SK-N-SH (cell line): Measurements from ENCODE around the gene RPA3. TPM values are rescaled to one million over a fixed set of nuclear protein-coding genes. Genes with fewer than 3 reads are reported as not detected.

Source experiments
- CTCF ChIA-PET: fragments of 300-600, 350-600 bp; formaldehyde crosslinking; extraction: SDS; loops from one replicate; lab custom pipeline; 2021; lab: Yijun Ruan, JAX
- POLR2A ChIA-PET: fragments of 350-600 bp; sonication (Branson Sonifier 250); formaldehyde crosslinking; extraction: SDS; loops from one replicate; lab custom pipeline; 2020; ENCODE audit warnings: antibody characterized with exemption, inconsistent platforms; lab: Yijun Ruan, JAX
- DNase-seq: peaks from one replicate; pipeline ENCODE4 v3.0.0; 2012
- H2AFZ ChIP-seq: fragments of 200-600 bp; sonication (generic); 2 replicates; pipeline ENCODE4 v1.8.1; 2016; ENCODE audit warnings: antibody characterized with exemption, mild to moderate bottlenecking, low read depth
- H3F3A ChIP-seq: fragments of 200-600 bp; sonication (generic); replicated peaks from 2 replicates; pipeline ENCODE3; 2016; ENCODE audit warnings: antibody characterized with exemption, mild to moderate bottlenecking; ENCODE audit not compliant: insufficient read depth
- H3K27ac ChIP-seq, 2 experiments: fragments of 200-500 bp in 1 of 2; fragments of 200-600 bp in 1 of 2; sonication (Bioruptor generic) in 1 of 2; sonication (generic), shearing (Covaris generic) in 1 of 2; 2 replicates each; pipeline versions ENCODE4 v1.5.1 to v1.6.1; 2014 to 2016; ENCODE audit warnings: low read depth in 2 of 2, inconsistent platforms in 1 of 2, low read length in 1 of 2, mild to moderate bottlenecking in 1 of 2, mixed read lengths in 1 of 2
- H3K27me3 ChIP-seq: fragments of 200-600 bp; sonication (generic), shearing (Covaris generic); 2 replicates; pipeline ENCODE4 v1.6.1; 2016; ENCODE audit warnings: mixed run types; ENCODE audit not compliant: insufficient read depth
- H3K36me3 ChIP-seq, 2 experiments: fragments of 200-500 bp in 1 of 2; fragments of 200-600 bp in 1 of 2; sonication (Bioruptor generic) in 1 of 2; sonication (generic) in 1 of 2; replicated peaks in 1 of 2; 2 replicates each; pipeline versions ENCODE3 to v1.5.1; 2014 to 2016; ENCODE audit warnings: low read length in 1 of 2, mild to moderate bottlenecking in 1 of 2; ENCODE audit not compliant: insufficient read depth in 2 of 2, control insufficient read depth in 1 of 2
- H3K4me1 ChIP-seq, 2 experiments: fragments of 200-500 bp in 1 of 2; fragments of 200-600 bp in 1 of 2; sonication (Bioruptor generic) in 1 of 2; sonication (generic), shearing (Covaris generic) in 1 of 2; 2 replicates each; pipeline versions ENCODE4 v1.5.1 to v1.6.1; 2014 to 2016; ENCODE audit warnings: low read depth in 1 of 2, low read length in 1 of 2, mixed run types in 1 of 2; ENCODE audit not compliant: insufficient read depth in 2 of 2, control insufficient read depth in 1 of 2
- H3K4me2 ChIP-seq: fragments of 200-600 bp; sonication (generic), shearing (Covaris generic); 2 replicates; pipeline ENCODE4 v1.6.1; 2017; ENCODE audit warnings: mixed run types
- H3K4me3 ChIP-seq, 2 experiments: fragments of 200-500 bp in 1 of 2; fragments of 200-600 bp in 1 of 2; sonication (Bioruptor generic) in 1 of 2; sonication (generic), shearing (Covaris generic) in 1 of 2; 2 replicates each; pipeline versions ENCODE4 v1.5.1 to v1.8.1; 2014 to 2016; ENCODE audit warnings: low read depth in 2 of 2, inconsistent platforms in 1 of 2, low read length in 1 of 2, mild to moderate bottlenecking in 1 of 2, mixed read lengths in 1 of 2, moderate library complexity in 1 of 2
- H3K79me2 ChIP-seq: fragments of 200-600 bp; sonication (generic); 2 replicates; pipeline ENCODE4 v1.8.1; 2017; ENCODE audit warnings: mild to moderate bottlenecking; ENCODE audit not compliant: insufficient read depth
- H3K9ac ChIP-seq: fragments of 200-600 bp; sonication (generic); 2 replicates; pipeline ENCODE4 v1.6.1; 2017; ENCODE audit warnings: mixed run types
- H3K9me2 ChIP-seq: fragments of 200-600 bp; sonication (generic); 2 replicates; pipeline ENCODE4 v1.6.1; 2017; ENCODE audit warnings: mixed run types
- H3K9me3 ChIP-seq: fragments of 200-600 bp; sonication (generic); 2 replicates; pipeline ENCODE4 v1.6.1; 2017; ENCODE audit warnings: mixed run types, mild to moderate bottlenecking, moderate library complexity
- H4K20me1 ChIP-seq: fragments of 200-600 bp; sonication (generic); 2 replicates; pipeline ENCODE4 v1.6.1; 2017; ENCODE audit warnings: mild to moderate bottlenecking, mixed run types; ENCODE audit not compliant: insufficient read depth
- CHD2 ChIP-seq: fragments of 150-350 bp; IDR thresholded peaks from 2 replicates; pipeline ENCODE4 v1.6.1; 2018; ENCODE audit warnings: low read length; ENCODE audit not compliant: partially characterized antibody
- ELF1 ChIP-seq: IDR thresholded peaks from 2 replicates; pipeline ENCODE4 v1.4.0; 2012
- EP300 ChIP-seq, 2 experiments: IDR thresholded peaks; 2 replicates each; pipeline versions ENCODE4 v1.4.0 to v1.6.1; 2012; ENCODE audit warnings: borderline replicate concordance in 1 of 2, low read depth in 1 of 2, low read length in 1 of 2
- FOXM1 ChIP-seq: IDR thresholded peaks from 2 replicates; pipeline ENCODE4 v1.4.0; 2012; ENCODE audit warnings: low read depth, mild to moderate bottlenecking
- GABPA ChIP-seq: IDR thresholded peaks from 2 replicates; pipeline ENCODE4 v1.4.0; 2012; ENCODE audit warnings: low read depth, mild to moderate bottlenecking
- GATA2 ChIP-seq: sonication (generic); formaldehyde crosslinking; IDR thresholded peaks from 2 replicates; pipeline ENCODE4 v1.5.0; 2020; ENCODE audit warnings: mild to moderate bottlenecking, missing genetic modification reagents
- MEF2A ChIP-seq: IDR thresholded peaks from 2 replicates; pipeline ENCODE4 v1.4.0; 2012; ENCODE audit warnings: low read depth, borderline replicate concordance
- MXI1 ChIP-seq: IDR thresholded peaks from 2 replicates; pipeline ENCODE4 v1.6.1; 2012; ENCODE audit warnings: mild to moderate bottlenecking, low read depth, low read length, improper control_type of control experiment
- NFIC ChIP-seq: IDR thresholded peaks from 2 replicates; pipeline ENCODE4 v1.4.0; 2012; ENCODE audit warnings: borderline replicate concordance
- RAD21 ChIP-seq: IDR thresholded peaks from 2 replicates; pipeline ENCODE4 v1.6.1; 2012; ENCODE audit warnings: mild to moderate bottlenecking, low read length
- RCOR1 ChIP-seq: fragments of 150-350 bp; IDR thresholded peaks from 2 replicates; pipeline ENCODE4 v1.6.1; 2017; ENCODE audit warnings: antibody characterized with exemption, low read length
- RFX5 ChIP-seq: IDR thresholded peaks from 2 replicates; pipeline ENCODE4 v1.6.1; 2012; ENCODE audit warnings: mild to moderate bottlenecking, improper control_type of control experiment, low read length
- RXRA ChIP-seq: IDR thresholded peaks from 2 replicates; pipeline ENCODE4 v1.4.0; 2012; ENCODE audit warnings: low read depth, mild to moderate bottlenecking, borderline replicate concordance
- SMC3 ChIP-seq: IDR thresholded peaks from 2 replicates; pipeline ENCODE4 v1.6.1; 2012; ENCODE audit warnings: low read depth, low read length, improper control_type of control experiment
- TAF1 ChIP-seq: IDR thresholded peaks from 2 replicates; pipeline ENCODE4 v1.6.1; 2012; ENCODE audit warnings: low read depth, mild to moderate bottlenecking, low read length, moderate library complexity, borderline replicate concordance
- TEAD4 ChIP-seq: IDR thresholded peaks from 2 replicates; pipeline ENCODE4 v1.4.0; 2012; ENCODE audit warnings: mild to moderate bottlenecking, borderline replicate concordance; ENCODE audit not compliant: insufficient read depth
- WGBS: methylation state at CpG from one replicate; pipeline ENCODE4 v1.1.6; 2017; ENCODE audit warnings: low lambda C conversion rate; 5-methylcytosine and 5-hydroxymethylcytosine counted together
- polyA plus RNA-seq, 3 experiments: library from polyadenylated mRNA; depleted of rRNA; stranded (reverse); fragments of >200 nt; gene quantifications; 2 replicates each; pipeline ENCODE4 v1.2.3, GENCODE V29; 2012
- TF ChIP-seq, protein P1 (sequence below): IDR thresholded peaks from 2 replicates; pipeline ENCODE4 v1.4.0; 2012; ENCODE audit warnings: low read depth
- TF ChIP-seq, protein P2 (sequence below): IDR thresholded peaks from 2 replicates; pipeline ENCODE4 v1.4.0; 2012; ENCODE audit warnings: low read depth, borderline replicate concordance
- TF ChIP-seq, protein P3 (sequence below): fragments of 150-350 bp; IDR thresholded peaks from 2 replicates; pipeline ENCODE4 v1.6.1; 2017; ENCODE audit warnings: antibody characterized with exemption, low read length, low read depth, borderline replicate concordance

RPA3 gene
- polyA plus RNA-seq, 1 of the 3 experiments (the other 2 are of a cell fraction) = 39.0 TPM

DNA sequence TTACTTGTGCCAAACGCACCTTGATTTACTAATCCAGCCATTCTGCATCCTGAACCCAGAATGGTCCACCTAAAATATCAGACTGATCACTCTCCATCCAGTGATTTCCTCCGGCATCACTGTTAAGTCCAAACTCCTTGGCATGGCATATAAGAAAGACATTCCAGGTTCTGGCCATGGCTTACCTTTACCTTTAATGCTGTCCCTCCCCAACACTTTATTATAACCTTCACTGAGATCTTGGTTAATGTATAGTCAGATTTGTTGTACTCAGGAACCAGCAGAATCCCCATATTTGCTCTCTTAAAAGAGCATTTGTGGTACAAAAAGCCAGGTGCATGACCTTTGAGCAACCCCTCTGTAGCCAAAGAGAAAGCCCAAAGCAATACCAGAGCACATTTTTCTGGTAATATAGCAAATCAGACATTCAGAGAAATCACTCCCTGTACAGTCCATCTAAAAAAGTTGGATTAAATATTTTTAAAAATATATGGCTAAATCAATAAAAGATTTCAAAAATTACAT lies 67.7 kb downstream of the RPA3 start:
- POLR2A ChIA-PET = no interaction called here
- Histone ChIP-seq H3K27me3 (no peaks in the 10 kb centered on the region), H3K27ac (peak overlapping the region in 1 of 2 experiments; percentile 24; a peak in 1 of 4 replicates), H3K9ac (no peak overlapping the region), H3K79me2 (peaks cover 17% of the 10 kb centered on the region; the same call in 1 of the 2 replicates), H3K9me3 (no peaks in the 10 kb centered on the region), H3K4me3 (no peak overlapping the region), H2AFZ (no peak overlapping the region), H3F3A (no peaks in the 10 kb centered on the region), H3K4me1 (peaks cover 0 to 28% of the 10 kb centered on the region in 2 experiments; a peak in 2 of 4 replicates), H3K4me2 (no peak overlapping the region), H3K9me2 (no peaks in the 10 kb centered on the region), H3K36me3 (no peaks in the 10 kb centered on the region), H4K20me1 (no peaks in the 10 kb centered on the region)
- WGBS = 90% methylated on average over 2 of the region's 2 CpGs
- CTCF ChIA-PET = no interaction called here
- no peak for TF ChIP-seq RCOR1
- TF ChIP-seq ELF1 = no peak
- TF ChIP-seq EP300 (IDR thresholded peaks at IDR 0.05; ENCODE audit: borderline replicate concordance in 1 of 2, low read depth in 1 of 2, low read length in 1 of 2) = no peak
- TF ChIP-seq MXI1 = no peak
- TF ChIP-seq GABPA = no peak
- TF ChIP-seq GATA2 (CRISPR knock-in tag) = no peak
- TF ChIP-seq RFX5 = no peak
- TF ChIP-seq, protein P1, sequence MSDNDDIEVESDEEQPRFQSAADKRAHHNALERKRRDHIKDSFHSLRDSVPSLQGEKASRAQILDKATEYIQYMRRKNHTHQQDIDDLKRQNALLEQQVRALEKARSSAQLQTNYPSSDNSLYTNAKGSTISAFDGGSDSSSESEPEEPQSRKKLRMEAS = no peak
- TF ChIP-seq, protein P2, sequence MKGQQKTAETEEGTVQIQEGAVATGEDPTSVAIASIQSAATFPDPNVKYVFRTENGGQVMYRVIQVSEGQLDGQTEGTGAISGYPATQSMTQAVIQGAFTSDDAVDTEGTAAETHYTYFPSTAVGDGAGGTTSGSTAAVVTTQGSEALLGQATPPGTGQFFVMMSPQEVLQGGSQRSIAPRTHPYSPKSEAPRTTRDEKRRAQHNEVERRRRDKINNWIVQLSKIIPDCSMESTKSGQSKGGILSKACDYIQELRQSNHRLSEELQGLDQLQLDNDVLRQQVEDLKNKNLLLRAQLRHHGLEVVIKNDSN = no peak
- TF ChIP-seq MEF2A = no peak
- no peak for TF ChIP-seq SMC3
- TF ChIP-seq NFIC = no peak
- TF ChIP-seq RXRA = no peak
- no peak for TF ChIP-seq FOXM1
- TF ChIP-seq TEAD4 = no peak
- TF ChIP-seq, protein P3, sequence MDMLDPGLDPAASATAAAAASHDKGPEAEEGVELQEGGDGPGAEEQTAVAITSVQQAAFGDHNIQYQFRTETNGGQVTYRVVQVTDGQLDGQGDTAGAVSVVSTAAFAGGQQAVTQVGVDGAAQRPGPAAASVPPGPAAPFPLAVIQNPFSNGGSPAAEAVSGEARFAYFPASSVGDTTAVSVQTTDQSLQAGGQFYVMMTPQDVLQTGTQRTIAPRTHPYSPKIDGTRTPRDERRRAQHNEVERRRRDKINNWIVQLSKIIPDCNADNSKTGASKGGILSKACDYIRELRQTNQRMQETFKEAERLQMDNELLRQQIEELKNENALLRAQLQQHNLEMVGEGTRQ = no peak
- no peak for TF ChIP-seq RAD21
- no peak for TF ChIP-seq TAF1
- no peak for TF ChIP-seq CHD2
- no peak for DNase-seq
